HG03457 (cell line): ENCODE measurements around the gene KAT6B.

ENCODE experiments used
- ATAC-seq: cut with Tn5 transposase; IDR thresholded peaks from one replicate; pipeline ENCODE4 v1.9.1; 2021; ENCODE audit warnings: moderate number of reproducible peaks; ENCODE audit not compliant: unreplicated experiment

The KAT6B gene

GRCh38 chr10:74822521-74823089, 3.8 kb upstream of the KAT6B start:
- ATAC-seq = no peak

- no peak for ATAC-seq
Measured at GRCh38 chr10:74823791-74824183, 2.6 kb upstream of the KAT6B start.

GRCh38 chr10:74824184-74824899, 2.1 kb upstream of the KAT6B start:
- no peak for ATAC-seq

- ATAC-seq = no peak
Measured at GRCh38 chr10:74824900-74825370, 1.5 kb upstream of the KAT6B start.

- no peak for ATAC-seq
Measured at GRCh38 chr10:74825371-74826141, 844 bp upstream of the KAT6B start.

GRCh38 chr10:74827045-74827441, 643 bp downstream of the KAT6B start:
- no peak for ATAC-seq

GRCh38 chr10:74827694-74828093, 1.3 kb downstream of the KAT6B start:
- ATAC-seq = no peak

- ATAC-seq = no peak
Measured at GRCh38 chr10:74828946-74829345, 2.5 kb downstream of the KAT6B start.

- no peak for ATAC-seq
Measured at GRCh38 chr10:74831518-74832120, 5.2 kb downstream of the KAT6B start.

- no peak for ATAC-seq
Measured at GRCh38 chr10:74835963-74836362, 9.6 kb downstream of the KAT6B start.

- no peak for ATAC-seq
Measured at GRCh38 chr10:74836877-74837276, 10.5 kb downstream of the KAT6B start.

- no peak for ATAC-seq
Measured at GRCh38 chr10:74837743-74838142, 11.3 kb downstream of the KAT6B start.

GRCh38 chr10:74839708-74840107, 13.3 kb downstream of the KAT6B start:
- ATAC-seq = no peak

- ATAC-seq = no peak
Measured at GRCh38 chr10:74841265-74841973, 15.0 kb downstream of the KAT6B start.

- ATAC-seq = no peak
Measured at GRCh38 chr10:74842301-74842954, 16.0 kb downstream of the KAT6B start.

GRCh38 chr10:74846958-74847357, 20.6 kb downstream of the KAT6B start:
- ATAC-seq = no peak

- ATAC-seq = no peak
Measured at GRCh38 chr10:74851831-74852230, 25.4 kb downstream of the KAT6B start.

- ATAC-seq = no peak
Measured at GRCh38 chr10:74852381-74852780, 26.0 kb downstream of the KAT6B start.

- ATAC-seq = no peak
Measured at GRCh38 chr10:74854610-74855009, 28.2 kb downstream of the KAT6B start.

- no peak for ATAC-seq
Measured at GRCh38 chr10:74855027-74855426, 28.6 kb downstream of the KAT6B start.
